GM19238 (cell line): ENCODE data around the gene KRTAP3-1.
"Not testable (repeated sequence)": the region's sequence is repeated elsewhere in the genome, so short reads cannot be mapped to it uniquely, and the experiment has no call there.

Experiments used
- DNase-seq: peaks from one replicate; pipeline ENCODE4 v3.0.0; 2011; ENCODE audit warnings: low spot score; ENCODE audit not compliant: insufficient read length

KRTAP3-1 gene

DNA sequence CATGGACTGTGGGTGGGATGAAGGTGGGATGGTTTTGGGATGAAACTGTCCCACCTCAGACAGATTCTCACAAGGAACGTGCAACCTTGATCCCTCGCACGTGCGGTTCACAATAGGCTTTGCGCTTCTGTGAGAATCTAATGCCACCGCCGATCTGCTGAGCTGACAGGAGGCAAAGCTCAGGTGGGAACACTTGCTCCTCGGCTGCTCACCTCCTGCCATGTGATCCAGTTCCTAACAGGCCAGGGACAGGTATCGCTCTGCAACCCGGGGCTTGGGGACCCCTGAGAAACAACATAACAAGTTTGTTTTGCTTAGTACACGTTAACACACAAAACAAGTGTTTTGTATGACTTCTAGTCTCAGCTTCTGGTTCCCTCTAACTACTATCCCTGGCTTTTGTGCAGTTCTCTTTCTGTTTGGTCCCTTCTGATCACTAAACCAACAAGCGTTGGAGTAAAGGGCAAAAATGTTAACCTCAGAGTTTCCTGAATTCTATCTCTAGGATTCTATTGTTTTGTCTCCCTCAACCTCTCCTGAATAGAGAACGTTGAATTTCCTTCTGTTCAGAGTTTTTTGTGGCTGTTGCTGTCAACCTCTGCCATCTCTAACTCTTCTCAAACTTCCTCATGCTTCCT, 7.8 kb upstream of the KRTAP3-1 start:
- DNase-seq = no peak

DNA sequence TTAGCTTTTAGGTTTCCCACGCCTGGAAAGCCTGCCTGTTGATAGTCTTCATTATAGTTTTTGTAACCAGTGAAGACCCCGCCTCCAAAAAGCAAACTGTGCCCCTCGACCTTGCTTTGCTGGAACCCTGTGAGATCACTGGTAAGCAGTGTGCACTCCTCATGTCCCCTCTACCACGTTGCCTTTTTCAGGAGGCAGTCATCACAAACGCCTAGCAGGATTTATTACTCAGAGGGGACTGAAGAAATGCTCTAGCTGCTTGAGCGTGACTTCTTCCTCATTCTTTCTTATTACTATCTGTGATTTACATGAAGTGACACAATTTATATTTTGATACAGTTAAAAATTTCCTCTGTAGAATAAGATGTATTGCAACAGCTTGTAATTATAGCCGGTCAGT, 6.5 kb upstream of the KRTAP3-1 start:
- no peak for DNase-seq

DNA sequence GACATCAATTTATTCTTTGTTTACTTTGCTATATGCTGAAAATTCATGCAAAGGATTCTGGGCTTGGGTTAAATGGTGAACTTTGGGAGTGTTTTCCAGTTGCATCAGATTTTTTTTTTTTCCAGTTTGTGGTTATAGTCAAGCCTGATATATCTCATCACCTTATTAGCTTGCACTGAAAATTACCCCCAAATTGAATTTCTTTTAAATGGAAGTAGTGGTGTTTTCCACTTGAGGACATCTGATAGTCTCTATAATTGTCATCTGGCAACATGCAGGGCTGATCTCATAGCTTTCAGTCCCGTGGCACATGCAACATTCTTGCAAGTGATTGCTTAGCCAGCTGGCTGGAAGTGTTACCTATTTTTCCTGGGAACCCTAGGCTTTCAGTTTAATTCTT, 4.7 kb upstream of the KRTAP3-1 start:
- no peak for DNase-seq

DNA sequence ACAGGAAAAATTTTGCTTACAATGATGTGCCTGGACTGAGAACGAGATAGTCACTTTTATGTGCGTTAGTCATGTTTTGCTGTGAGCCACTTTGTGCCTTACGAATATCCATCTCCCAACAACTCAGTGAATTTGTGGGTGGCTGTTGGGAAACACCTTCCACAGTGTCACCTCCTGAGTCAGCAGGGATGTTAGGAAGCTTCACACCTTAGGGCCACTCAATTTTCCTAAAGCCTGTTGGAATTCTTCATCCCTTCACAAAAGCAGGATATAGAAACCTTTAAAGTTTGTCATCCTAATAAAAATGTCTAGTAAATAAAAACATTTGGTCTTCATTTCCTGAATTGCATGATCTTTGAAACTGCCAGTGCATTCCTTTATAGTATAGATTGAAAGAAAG, 4.3 kb upstream of the KRTAP3-1 start:
- no peak for DNase-seq

DNA sequence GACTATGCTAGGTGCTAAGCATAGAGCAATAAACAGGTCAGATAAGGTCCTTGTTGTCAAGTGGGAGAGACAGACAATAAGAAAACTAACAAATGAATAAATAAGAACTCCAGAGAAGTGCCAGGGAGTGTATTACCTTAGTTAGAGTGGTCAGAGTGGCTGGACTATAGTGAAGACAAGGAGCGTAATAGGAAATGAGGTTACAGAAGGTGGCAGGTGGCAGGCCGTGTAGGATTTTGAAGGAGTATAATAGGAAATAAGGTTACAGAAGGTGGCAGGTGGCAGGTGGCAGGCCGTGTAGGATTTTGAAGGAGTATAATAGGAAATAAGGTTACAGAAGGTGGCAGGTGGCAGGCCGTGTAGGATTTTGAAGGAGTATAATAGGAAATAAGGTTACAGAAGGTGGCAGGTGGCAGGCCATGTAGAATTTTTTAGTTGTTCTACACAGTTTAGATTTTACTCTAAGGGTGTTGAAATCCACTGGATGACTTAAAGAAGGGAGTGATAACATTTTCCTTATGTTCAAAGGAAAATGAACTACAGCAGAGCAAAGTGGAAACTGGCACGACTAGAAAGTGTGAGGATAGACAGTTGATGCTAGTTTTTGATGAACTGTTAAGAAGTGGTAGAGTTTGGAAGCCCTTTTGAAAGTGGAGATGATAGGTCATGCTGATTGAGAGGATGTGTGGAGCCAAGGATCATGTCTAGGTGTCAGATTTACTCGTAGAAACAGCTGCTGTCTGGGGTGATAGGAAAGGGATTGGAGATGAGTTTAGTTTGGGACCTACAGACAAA, 3.6 kb upstream of the KRTAP3-1 start:
- DNase-seq = no peak

DNA sequence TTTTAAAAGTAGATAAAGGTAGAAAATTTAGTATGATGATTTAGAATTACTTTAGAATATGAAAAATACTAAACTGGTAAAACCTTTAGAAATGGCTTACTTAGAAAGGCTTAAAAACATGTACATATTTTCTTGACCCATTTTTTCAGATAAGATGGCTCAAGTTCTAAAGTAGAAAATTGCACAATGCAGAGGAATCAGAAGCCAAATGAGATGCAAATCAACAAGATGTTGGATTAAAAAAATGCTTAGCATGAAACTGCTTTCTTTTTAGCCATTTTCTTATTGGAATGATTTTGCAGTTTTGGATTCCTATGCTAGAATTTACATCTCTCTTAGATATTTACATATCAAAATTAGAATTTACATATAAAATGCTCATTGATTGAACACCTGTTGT, 1.5 kb upstream of the KRTAP3-1 start:
- DNase-seq = no peak

DNA sequence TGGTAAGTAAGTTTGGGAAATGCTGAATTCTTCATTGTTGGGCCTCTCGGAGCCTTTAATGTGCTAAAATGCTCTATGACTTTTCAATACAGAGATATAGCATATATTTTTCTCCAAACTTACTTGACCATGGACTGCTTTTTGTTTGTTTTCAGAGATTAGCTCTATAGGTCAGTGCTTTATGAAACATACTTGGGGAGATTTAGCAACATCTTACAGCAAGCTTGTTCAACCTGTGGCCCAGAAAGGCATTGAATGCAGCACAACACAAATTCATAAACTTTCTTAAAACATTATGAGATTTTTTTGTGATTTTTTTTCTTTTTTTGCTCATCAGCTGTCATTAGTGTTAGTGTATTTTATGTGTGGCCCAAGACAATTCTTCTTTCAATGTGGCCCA, 1.0 kb upstream of the KRTAP3-1 start:
- DNase-seq = no peak

DNA sequence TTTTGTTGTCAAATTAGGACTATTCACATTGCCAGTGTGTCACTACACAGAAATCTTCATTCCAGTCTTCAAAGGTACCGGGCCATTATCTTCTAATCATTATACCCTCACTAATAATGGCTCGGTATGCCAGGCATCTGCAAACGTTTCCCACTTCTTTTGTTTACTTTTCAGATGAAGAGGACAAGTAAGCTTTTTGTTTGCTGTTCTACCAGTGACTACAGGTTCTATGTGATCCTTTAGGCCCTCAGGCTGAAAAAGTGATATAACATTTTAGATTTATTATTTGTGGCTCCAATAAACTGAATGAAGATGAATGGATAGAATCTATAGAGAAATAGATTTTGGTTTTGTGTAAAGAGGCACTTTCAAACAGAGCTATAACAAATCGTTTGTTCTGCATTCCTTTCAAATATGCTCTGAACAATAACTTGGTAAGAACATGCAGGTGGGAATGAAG, 403 bp upstream of the KRTAP3-1 start:
- DNase-seq = no peak

DNA sequence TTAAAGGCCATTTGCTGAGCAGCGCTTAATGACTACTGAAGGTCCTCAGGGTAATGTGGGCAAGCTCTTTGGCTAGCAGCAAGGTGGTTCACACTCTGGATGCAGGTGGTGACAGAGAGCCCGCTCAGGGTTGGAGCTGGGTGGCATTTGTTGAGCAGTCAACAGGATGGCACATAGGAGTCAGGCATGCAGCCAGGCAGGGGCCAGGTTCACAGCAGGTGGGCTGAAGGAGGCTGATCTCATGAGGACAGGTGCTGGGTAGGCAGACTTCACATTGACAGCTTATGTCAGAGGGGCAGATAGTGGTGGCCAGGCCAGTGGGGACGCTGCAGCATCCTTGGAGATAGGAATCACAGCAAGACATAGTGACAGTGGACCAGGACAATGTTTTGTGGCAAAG, 4.5 kb downstream of the KRTAP3-1 start:
- no peak for DNase-seq

DNA sequence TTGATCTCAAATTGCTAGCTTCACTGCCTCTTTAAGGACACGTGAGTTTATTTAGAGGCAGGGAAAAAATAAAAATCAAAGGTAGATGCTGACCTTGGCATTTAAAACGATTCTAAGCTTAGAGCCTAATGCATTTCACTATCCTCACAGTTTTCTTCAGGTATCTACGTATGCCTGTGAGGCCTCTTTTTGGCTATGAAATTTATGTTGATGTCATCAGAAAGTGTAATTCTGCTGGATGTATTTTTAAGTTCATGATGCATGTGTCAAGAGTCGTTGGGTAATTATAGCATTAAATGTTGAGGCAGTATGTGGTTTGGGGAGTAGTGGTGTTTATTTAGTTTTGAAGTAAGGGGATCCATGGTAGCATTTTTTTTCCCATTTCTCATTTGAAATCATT, 5.0 kb downstream of the KRTAP3-1 start:
- DNase-seq = no peak

DNA sequence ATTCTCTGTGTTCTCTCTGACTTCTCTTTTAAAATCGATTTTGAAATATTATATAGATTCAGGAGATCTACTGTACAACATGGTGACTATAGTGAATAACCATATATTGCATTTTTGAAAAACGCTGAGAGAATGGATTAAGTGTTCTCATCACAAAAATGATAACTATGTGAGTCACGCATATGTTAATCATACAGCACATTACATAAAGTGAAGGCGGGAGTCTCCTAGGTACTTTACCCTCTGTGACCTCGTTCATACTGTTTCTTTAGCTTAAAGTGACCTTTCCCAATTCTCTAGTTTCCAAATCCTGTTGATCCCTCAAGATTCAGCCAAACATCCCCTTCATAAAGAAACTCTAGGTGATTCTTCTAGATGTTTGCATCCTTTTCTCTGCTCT, 6.1 kb downstream of the KRTAP3-1 start:
- no peak for DNase-seq

DNA sequence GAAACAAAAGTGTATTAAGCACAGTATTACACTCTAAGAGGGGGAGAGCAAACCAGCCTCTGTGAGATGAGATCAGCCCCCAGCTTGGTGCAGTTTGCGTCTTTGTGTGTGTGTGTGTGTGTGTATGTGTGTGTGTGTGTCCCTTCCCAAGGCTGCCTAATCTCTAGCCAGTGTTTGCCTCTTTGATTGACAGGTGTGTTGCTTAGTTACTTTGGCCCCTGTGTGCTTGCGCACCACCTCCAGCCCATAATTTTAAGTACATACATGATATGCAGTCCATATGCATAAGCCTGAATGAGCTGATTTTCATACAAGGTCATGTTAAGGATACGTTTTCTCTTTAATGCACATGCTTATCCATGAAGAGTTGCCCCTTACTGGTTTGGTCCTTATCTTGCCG, 7.1 kb downstream of the KRTAP3-1 start:
- no peak for DNase-seq

DNA sequence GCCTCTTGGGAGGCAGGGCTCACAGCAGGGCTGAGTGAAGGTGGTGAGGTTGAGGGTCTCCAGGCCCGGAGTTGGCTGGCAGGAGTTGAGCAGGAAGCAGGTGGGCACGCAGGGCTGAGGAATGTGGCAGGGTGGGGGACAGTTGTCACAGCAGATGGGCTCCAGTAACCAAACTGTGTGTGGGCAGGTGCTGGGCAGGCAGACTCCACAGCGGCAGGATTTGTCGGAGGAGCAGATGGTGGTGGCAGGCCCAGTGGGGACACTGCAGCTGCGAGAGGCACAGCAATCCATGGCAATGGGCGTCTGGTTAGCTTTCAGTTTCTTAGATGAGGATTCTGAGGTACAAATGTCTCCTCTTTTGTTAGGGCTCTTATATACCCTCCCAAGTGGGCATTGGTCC, 9.4 kb downstream of the KRTAP3-1 start, which contains the start of gene KRTAP3-2:
TSS of gene KRTAP3-2 (minus strand) at position 344 of the 400 bp plus-strand sequence. CDS start at position 291, 53 bp downstream.
- DNase-seq = not testable (repeated sequence)

DNA sequence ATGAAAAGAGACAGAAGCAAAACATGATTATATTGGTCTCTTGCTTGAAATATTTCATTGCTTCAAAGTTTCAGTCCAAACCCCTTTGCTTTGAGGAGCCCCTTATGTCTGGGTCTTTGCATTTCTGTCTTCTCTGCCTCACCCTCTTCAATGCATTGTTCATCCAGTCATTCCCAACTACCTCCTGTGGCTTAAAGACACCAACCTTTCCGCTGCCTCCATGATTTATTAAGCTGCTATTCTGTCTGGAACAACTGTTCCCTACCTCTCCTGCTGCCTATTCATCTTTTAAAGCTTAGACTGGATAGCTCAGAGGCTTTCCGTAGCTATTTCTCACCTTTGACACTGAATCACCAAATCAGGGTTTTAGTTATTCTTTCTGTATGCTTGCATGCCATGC, 11.6 kb downstream of the KRTAP3-1 start:
- DNase-seq = no peak

DNA sequence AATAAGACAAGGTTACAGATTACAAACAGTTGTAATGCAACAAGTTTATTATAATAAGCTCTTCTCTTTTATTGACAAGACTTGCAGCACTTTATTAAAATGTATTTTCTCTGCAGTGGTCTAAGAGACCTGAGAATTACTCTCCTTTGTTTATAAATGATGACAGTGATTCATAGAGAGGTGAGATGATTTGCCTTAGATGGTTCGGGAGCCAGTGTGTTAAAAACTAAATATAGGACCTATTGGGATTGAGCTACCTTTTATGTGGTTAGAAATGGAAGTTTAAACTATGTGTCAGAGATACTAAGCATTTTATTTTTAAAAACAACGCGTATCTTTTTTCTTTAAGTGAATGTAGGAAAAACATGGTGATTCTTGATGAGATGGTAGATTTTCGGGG, 12.1 kb downstream of the KRTAP3-1 start:
- no peak for DNase-seq

DNA sequence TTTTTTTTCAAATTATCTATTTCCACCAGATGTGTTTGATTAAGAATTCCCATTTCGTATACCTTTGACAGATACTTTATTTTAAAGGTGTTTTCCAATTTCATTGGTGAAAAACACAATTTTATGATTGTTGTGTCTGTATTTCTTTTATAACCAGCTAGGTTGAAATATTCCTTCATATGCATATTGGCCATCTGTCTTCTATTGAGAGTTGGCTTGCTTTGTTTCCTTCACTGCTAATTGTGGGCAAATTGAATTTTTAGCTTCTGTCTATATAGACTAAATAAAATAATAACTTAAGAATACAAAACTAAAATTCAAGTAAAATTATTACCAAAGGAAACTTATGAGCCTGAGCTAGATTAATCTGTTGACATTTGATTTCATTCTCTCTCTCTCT, 13.8 kb downstream of the KRTAP3-1 start:
- no peak for DNase-seq

DNA sequence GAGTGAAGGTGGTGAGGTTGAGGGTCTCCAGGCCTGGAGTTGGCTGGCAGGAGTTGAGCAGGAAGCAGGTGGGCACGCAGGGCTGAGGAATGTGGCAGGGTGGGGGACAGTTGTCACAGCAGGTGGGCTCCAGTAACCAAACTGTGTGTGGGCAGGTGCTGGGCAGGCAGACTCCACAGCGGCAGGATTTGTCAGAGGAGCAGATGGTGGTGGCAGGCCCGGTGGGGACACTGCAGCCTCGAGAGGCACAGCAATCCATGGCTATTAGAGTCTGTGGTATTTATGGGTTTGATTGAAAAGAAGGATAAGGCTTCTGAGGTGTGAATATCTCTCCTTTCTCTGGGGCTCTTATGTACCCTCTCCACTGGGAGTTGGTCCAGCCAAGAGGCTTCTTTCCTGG, 15.1 kb downstream of the KRTAP3-1 start, which contains the start of gene KRTAP3-3:
TSS of gene KRTAP3-3 (minus strand) at position 326 of the 400 bp plus-strand sequence. CDS start at position 259, 67 bp downstream.
- no peak for DNase-seq

DNA sequence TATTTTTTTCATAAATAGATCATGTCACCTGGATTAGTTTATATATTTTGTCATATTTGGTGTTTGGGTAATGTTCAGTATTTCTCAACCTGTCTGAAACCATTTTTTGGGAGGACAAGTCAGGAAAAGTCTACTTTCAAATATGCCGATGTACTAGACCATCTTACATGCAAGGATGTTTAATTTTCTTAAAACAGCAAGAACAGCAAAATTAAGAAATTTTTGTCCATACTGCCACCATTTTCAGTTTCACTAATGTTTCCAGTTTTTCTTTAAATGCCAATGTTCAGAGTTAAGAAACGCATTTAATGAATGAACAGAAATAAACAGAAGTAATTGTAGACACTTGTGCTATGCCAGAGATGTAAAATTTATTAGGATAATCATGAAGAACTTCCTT, 15.8 kb downstream of the KRTAP3-1 start:
- no peak for DNase-seq

DNA sequence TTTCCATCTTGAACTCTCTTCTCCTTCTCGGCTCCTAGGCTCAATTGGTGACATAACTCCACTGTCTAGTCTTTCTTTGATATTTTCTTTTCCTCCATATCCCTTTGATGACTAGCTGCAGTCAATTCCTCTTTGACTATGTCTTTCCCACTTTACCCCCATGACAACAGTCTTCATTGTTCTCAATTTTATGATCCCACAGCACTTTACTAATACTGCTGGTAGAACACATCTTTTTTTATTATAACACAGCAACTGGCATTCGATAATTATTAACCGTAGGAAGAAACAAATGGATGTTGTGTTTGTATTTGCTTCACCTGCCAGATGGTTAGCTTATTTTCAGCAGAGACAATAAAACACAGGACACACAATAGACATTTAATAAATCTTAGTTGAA, 16.3 kb downstream of the KRTAP3-1 start:
- no peak for DNase-seq

DNA sequence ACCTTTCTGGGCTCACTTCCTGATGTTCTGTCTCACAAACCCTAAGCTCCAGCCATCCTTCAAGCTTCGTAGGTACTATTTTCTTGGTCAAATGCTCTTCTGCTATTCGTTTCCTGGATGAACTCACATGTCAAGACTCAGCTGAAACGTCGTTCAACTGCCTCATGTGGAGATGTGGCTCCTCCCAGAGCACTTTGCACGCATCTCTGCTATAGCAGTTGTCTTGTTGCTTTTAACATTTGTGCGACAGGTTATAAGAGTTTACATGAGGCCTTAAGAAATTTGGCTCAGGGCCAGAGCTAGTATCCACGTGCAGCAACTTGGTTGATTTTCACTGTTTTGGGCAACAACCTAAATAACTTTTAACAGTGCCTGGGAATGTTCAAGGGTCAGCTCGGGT, 22.0 kb downstream of the KRTAP3-1 start:
- DNase-seq = no peak

DNA sequence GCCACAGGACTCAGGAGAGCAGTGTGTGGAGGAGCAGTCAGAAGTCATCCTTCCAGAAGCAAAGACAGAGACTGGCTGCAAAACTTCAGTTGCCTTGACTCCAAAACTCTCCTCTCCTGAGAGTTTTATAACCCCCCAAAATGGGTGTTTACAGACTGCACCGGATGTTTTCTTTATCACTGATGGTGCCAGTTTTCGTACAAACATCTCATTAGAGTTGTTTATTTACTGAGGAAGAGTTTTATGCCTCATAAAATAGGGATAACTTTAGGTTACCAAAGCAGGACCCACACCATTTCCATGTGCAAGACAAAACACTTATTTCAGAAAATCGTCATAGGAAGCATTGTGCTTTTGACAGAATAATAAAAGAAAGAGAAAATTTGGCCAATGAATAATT, 24.7 kb downstream of the KRTAP3-1 start, which contains the start of gene KRT40:
TSS of gene KRT40 (minus strand) at position 101 of the 400 bp plus-strand sequence. CDS start at position 48, 53 bp downstream.
- no peak for DNase-seq

DNA sequence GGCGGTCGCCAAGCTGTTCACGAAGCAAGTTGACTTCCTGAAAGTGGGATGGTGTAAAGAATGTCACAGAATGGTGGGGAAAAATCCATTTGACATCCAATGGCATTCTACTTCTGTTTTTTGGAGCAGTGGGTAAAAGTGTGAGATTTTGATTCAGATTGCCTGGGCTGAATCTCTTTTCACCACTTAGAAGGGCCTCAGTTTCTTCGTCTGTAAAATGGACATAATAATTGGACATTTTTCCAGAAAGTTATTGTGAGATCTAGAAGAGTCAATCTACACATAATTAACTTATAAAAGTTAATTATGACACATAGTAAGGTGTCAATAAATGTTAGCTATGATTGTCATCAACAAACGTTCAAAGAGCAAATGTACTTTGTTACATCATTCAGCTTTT, 27.8 kb downstream of the KRTAP3-1 start:
- DNase-seq = no peak

DNA sequence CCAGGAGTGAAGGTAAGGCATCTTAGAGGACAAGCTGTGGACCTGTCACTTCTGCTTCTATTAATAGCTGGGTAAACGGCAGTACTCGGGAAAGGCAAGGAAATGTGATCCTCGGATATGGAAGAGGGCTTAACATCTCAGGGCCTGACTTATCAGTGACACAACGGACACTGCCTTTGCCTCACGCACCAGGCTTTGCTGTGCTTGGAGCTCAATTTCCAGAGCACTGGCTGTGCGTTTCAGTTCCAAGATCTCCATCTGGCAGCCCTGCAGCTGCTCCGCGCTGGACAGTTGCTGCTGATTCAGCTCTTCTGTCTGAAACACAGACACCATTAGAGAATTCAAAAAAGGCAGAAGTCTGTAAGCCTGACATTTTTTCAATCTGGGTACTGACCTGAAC, 28.3 kb downstream of the KRTAP3-1 start:
- no peak for DNase-seq
